OCI-M2 (cell line): ENCODE results near the gene NDUFB7.
"Not testable (repeated sequence)": the region's sequence is repeated elsewhere in the genome, so short reads cannot be mapped to it uniquely, and the experiment has no call there.

Experiments
- DNase-seq: peaks from one replicate; lab custom pipeline; 2025; ENCODE audit not compliant: unreplicated experiment; lab: John Stamatoyannopoulos, UW

Gene NDUFB7

GRCh38 chr19:14571695-14572490 is at the start of gene NDUFB7:
TSS of gene NDUFB7 (minus strand) at chr19:14572066. CDS start at chr19:14572000, 66 bp downstream.
- peak; percentile 97 for DNase-seq

GRCh38 chr19:14619404-14619803 is 47.5 kb upstream of the NDUFB7 start:
- no peak for DNase-seq

- DNase-seq, result no peak
These were observed 44.5 kb upstream of the NDUFB7 start for GRCh38 chr19:14616407-14616806.

GRCh38 chr19:14615623-14616022 is 43.8 kb upstream of the NDUFB7 start:
- DNase-seq, result no peak

GRCh38 chr19:14614099-14614412 is 42.2 kb upstream of the NDUFB7 start:
- peak; percentile 93 for DNase-seq

GRCh38 chr19:14613399-14614098 is 41.7 kb upstream of the NDUFB7 start:
- not testable (repeated sequence) for DNase-seq

GRCh38 chr19:14612657-14613056 is 40.8 kb upstream of the NDUFB7 start:
- DNase-seq, result no peak

GRCh38 chr19:14612242-14612641 is 40.4 kb upstream of the NDUFB7 start:
- not testable (repeated sequence) for DNase-seq

- DNase-seq, result no peak
These were observed 39.2 kb upstream of the NDUFB7 start for GRCh38 chr19:14611051-14611450.

GRCh38 chr19:14606627-14607026 is 34.8 kb upstream of the NDUFB7 start:
- no peak for DNase-seq

GRCh38 chr19:14603990-14604387 is 32.1 kb upstream of the NDUFB7 start:
- DNase-seq, result no peak

- no peak for DNase-seq
These were observed 27.8 kb upstream of the NDUFB7 start for GRCh38 chr19:14599548-14600147.

- DNase-seq, result no peak
These were observed 23.7 kb upstream of the NDUFB7 start for GRCh38 chr19:14595558-14595957.

GRCh38 chr19:14589433-14589832 is 17.6 kb upstream of the NDUFB7 start:
- DNase-seq, result not testable (repeated sequence)

- not testable (repeated sequence) for DNase-seq
These were observed 13.3 kb upstream of the NDUFB7 start for GRCh38 chr19:14585187-14585586.

- DNase-seq, result not testable (repeated sequence)
These were observed 12.5 kb upstream of the NDUFB7 start for GRCh38 chr19:14584372-14584771.

- no peak for DNase-seq
These were observed 11.1 kb upstream of the NDUFB7 start, which contains the start of gene CLEC17A for GRCh38 chr19:14582894-14583340. TSS of gene CLEC17A (plus strand) at chr19:14583084. CDS start at chr19:14583161, 77 bp downstream.

- no peak for DNase-seq
These were observed 8.9 kb upstream of the NDUFB7 start for GRCh38 chr19:14580623-14581237.

GRCh38 chr19:14577885-14578427 is 6.1 kb upstream of the NDUFB7 start:
- DNase-seq, result no peak

GRCh38 chr19:14577264-14577663 is 5.4 kb upstream of the NDUFB7 start:
- no peak for DNase-seq

- no peak for DNase-seq
These were observed 4.5 kb upstream of the NDUFB7 start for GRCh38 chr19:14576363-14576762.
